ENCODE data around the gene DUSP9.

The DUSP9 gene

GRCh38 chrX:153649915-153650782 lies 3.1 kb downstream of the DUSP9 start:
- Histone ChIP-seq H3K27ac (ENCODE audit: insufficient read depth, low read length, poor library complexity, severe bottlenecking) (no peak overlapping the region), H3K27me3 (replicated peaks; ENCODE audit: control insufficient read depth, insufficient read depth, low read length, poor library complexity, severe bottlenecking) (peaks cover 18% of the 10 kb centered on the region), H3K9me3 (ENCODE audit: control insufficient read depth, low read length) (no peaks in the 10 kb centered on the region), H3K4me1 (ENCODE audit: control insufficient read depth, insufficient read depth, low read length, poor library complexity, severe bottlenecking) (peaks cover 3% of the 10 kb centered on the region), H3K4me3 (ENCODE audit: insufficient read depth, low read depth, low read length, poor library complexity, severe bottlenecking) (no peak overlapping the region), H3K36me3 (ENCODE audit: control insufficient read depth, insufficient read depth, low read length) (no peaks in the 10 kb centered on the region)
- DNase-seq, result no peak

GRCh38 chrX:153650959-153651358 lies 4.0 kb downstream of the DUSP9 start:
- no peak for DNase-seq
- H3K27ac ChIP-seq (ENCODE audit: insufficient read depth, low read length, poor library complexity, severe bottlenecking), result no peak overlapping the region
- no peaks in the 10 kb centered on the region for H3K9me3 ChIP-seq (ENCODE audit: control insufficient read depth, low read length)
- no peaks in the 10 kb centered on the region for H3K36me3 ChIP-seq (ENCODE audit: control insufficient read depth, insufficient read depth, low read length)
- H3K4me3 ChIP-seq (ENCODE audit: insufficient read depth, low read depth, low read length, poor library complexity, severe bottlenecking), result no peak overlapping the region
- peaks cover 16% of the 10 kb centered on the region for H3K27me3 ChIP-seq (replicated peaks; ENCODE audit: control insufficient read depth, insufficient read depth, low read length, poor library complexity, severe bottlenecking)
- H3K4me1 ChIP-seq (ENCODE audit: control insufficient read depth, insufficient read depth, low read length, poor library complexity, severe bottlenecking), result peaks cover 3% of the 10 kb centered on the region

GRCh38 chrX:153651540-153652079 lies 4.6 kb downstream of the DUSP9 start:
- Histone ChIP-seq H3K36me3 (ENCODE audit: control insufficient read depth, insufficient read depth, low read length) (no peaks in the 10 kb centered on the region), H3K27me3 (replicated peaks; ENCODE audit: control insufficient read depth, insufficient read depth, low read length, poor library complexity, severe bottlenecking) (peaks cover 10% of the 10 kb centered on the region), H3K9me3 (ENCODE audit: control insufficient read depth, low read length) (no peaks in the 10 kb centered on the region), H3K4me1 (ENCODE audit: control insufficient read depth, insufficient read depth, low read length, poor library complexity, severe bottlenecking) (peaks cover 2% of the 10 kb centered on the region), H3K27ac (ENCODE audit: insufficient read depth, low read length, poor library complexity, severe bottlenecking) (no peak overlapping the region), H3K4me3 (ENCODE audit: insufficient read depth, low read depth, low read length, poor library complexity, severe bottlenecking) (no peak overlapping the region)
- DNase-seq, result no peak

DNA sequence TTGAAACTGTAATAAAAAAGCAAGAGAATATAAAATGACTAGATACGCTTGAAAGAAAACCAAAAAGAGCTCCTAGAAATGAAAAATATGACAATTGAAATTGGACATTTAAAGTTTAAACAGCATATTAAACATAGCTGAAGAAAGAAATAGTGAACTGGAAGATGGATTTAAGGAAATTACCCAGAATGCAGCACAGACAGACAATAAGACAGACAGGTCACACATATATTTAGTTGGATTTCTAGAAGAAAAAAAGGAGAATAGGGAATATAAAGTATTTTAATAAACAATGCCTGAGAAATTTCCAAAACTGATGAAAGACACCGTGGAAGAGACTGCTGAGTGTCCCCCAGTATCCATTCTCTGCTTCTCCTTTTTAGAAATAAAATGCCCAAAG lies 6.6 kb downstream of the DUSP9 start:
- Histone ChIP-seq H3K4me3 (ENCODE audit: insufficient read depth, low read depth, low read length, poor library complexity, severe bottlenecking) (no peak overlapping the region), H3K27ac (ENCODE audit: insufficient read depth, low read length, poor library complexity, severe bottlenecking) (no peak overlapping the region), H3K36me3 (ENCODE audit: control insufficient read depth, insufficient read depth, low read length) (no peaks in the 10 kb centered on the region), H3K27me3 (replicated peaks; ENCODE audit: control insufficient read depth, insufficient read depth, low read length, poor library complexity, severe bottlenecking) (no peaks in the 10 kb centered on the region), H3K9me3 (ENCODE audit: control insufficient read depth, low read length) (no peaks in the 10 kb centered on the region), H3K4me1 (ENCODE audit: control insufficient read depth, insufficient read depth, low read length, poor library complexity, severe bottlenecking) (no peaks in the 10 kb centered on the region)
- DNase-seq, result no peak

GRCh38 chrX:153657161-153657560 lies 10.2 kb downstream of the DUSP9 start:
- no peak for DNase-seq
- Histone ChIP-seq H3K36me3 (ENCODE audit: control insufficient read depth, insufficient read depth, low read length) (no peaks in the 10 kb centered on the region), H3K27me3 (replicated peaks; ENCODE audit: control insufficient read depth, insufficient read depth, low read length, poor library complexity, severe bottlenecking) (no peaks in the 10 kb centered on the region), H3K9me3 (ENCODE audit: control insufficient read depth, low read length) (no peaks in the 10 kb centered on the region), H3K27ac (ENCODE audit: insufficient read depth, low read length, poor library complexity, severe bottlenecking) (no peak overlapping the region), H3K4me1 (ENCODE audit: control insufficient read depth, insufficient read depth, low read length, poor library complexity, severe bottlenecking) (no peaks in the 10 kb centered on the region), H3K4me3 (ENCODE audit: insufficient read depth, low read depth, low read length, poor library complexity, severe bottlenecking) (no peak overlapping the region)

GRCh38 chrX:153659268-153659667 lies 12.3 kb downstream of the DUSP9 start:
- Histone ChIP-seq H3K4me1 (ENCODE audit: control insufficient read depth, insufficient read depth, low read length, poor library complexity, severe bottlenecking) (no peaks in the 10 kb centered on the region), H3K27me3 (replicated peaks; ENCODE audit: control insufficient read depth, insufficient read depth, low read length, poor library complexity, severe bottlenecking) (no peaks in the 10 kb centered on the region), H3K27ac (ENCODE audit: insufficient read depth, low read length, poor library complexity, severe bottlenecking) (no peak overlapping the region), H3K4me3 (ENCODE audit: insufficient read depth, low read depth, low read length, poor library complexity, severe bottlenecking) (no peak overlapping the region), H3K9me3 (ENCODE audit: control insufficient read depth, low read length) (no peaks in the 10 kb centered on the region), H3K36me3 (ENCODE audit: control insufficient read depth, insufficient read depth, low read length) (no peaks in the 10 kb centered on the region)
- DNase-seq, result no peak

GRCh38 chrX:153662266-153662665 lies 15.3 kb downstream of the DUSP9 start:
- Histone ChIP-seq H3K4me3 (ENCODE audit: insufficient read depth, low read depth, low read length, poor library complexity, severe bottlenecking) (peak overlapping the region; percentile 25), H3K36me3 (ENCODE audit: control insufficient read depth, insufficient read depth, low read length) (no peaks in the 10 kb centered on the region), H3K27me3 (replicated peaks; ENCODE audit: control insufficient read depth, insufficient read depth, low read length, poor library complexity, severe bottlenecking) (no peaks in the 10 kb centered on the region), H3K27ac (ENCODE audit: insufficient read depth, low read length, poor library complexity, severe bottlenecking) (no peak overlapping the region), H3K4me1 (ENCODE audit: control insufficient read depth, insufficient read depth, low read length, poor library complexity, severe bottlenecking) (no peaks in the 10 kb centered on the region), H3K9me3 (ENCODE audit: control insufficient read depth, low read length) (no peaks in the 10 kb centered on the region)
- peak in 2 of 3 donors; percentile 15 to 43 for DNase-seq

- H3K27ac ChIP-seq (ENCODE audit: insufficient read depth, low read length, poor library complexity, severe bottlenecking), result no peak overlapping the region
- H3K9me3 ChIP-seq (ENCODE audit: control insufficient read depth, low read length), result no peaks in the 10 kb centered on the region
- no peaks in the 10 kb centered on the region for H3K27me3 ChIP-seq (replicated peaks; ENCODE audit: control insufficient read depth, insufficient read depth, low read length, poor library complexity, severe bottlenecking)
- no peak for DNase-seq
- H3K4me3 ChIP-seq (ENCODE audit: insufficient read depth, low read depth, low read length, poor library complexity, severe bottlenecking), result no peak overlapping the region
- no peaks in the 10 kb centered on the region for H3K4me1 ChIP-seq (ENCODE audit: control insufficient read depth, insufficient read depth, low read length, poor library complexity, severe bottlenecking)
- no peaks in the 10 kb centered on the region for H3K36me3 ChIP-seq (ENCODE audit: control insufficient read depth, insufficient read depth, low read length)
These were observed 18.8 kb downstream of the DUSP9 start for GRCh38 chrX:153665726-153666306.

DNA sequence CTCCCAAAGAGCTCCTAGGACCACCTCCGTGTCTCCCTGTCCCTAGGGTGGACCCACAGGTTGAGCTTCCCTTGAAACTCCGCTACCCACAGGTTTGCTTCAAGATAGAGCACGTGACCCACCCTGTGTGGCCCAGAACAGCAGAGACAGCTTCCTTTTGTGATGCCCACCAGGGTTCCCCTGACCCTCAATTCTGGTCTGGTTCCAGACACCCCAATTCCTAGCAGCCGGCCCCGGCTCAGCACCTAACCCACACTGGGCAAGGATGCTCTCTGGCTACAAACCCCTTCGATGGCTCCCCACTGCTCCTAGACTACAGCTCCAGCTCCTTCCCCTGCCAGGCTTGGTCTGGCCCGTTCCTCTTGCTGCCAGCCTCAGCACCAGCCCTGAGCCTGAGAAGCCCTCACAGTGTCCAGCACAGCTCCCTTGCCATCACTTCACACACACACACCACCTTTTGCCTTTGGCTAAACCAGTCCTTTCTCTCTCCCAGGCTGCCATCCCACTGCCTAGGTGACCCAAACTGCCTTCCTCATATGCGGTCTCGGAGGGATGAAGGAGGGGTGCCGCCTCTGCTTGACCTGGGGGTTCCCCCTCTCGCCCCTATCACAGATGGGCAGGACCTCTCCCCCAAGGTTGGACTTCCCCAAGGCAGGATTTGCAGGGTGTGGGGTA lies 20.4 kb downstream of the DUSP9 start:
- Histone ChIP-seq H3K27ac (ENCODE audit: insufficient read depth, low read length, poor library complexity, severe bottlenecking) (no peak overlapping the region), H3K36me3 (ENCODE audit: control insufficient read depth, insufficient read depth, low read length) (no peaks in the 10 kb centered on the region), H3K27me3 (replicated peaks; ENCODE audit: control insufficient read depth, insufficient read depth, low read length, poor library complexity, severe bottlenecking) (no peaks in the 10 kb centered on the region), H3K9me3 (ENCODE audit: control insufficient read depth, low read length) (no peaks in the 10 kb centered on the region), H3K4me3 (ENCODE audit: insufficient read depth, low read depth, low read length, poor library complexity, severe bottlenecking) (no peak overlapping the region), H3K4me1 (ENCODE audit: control insufficient read depth, insufficient read depth, low read length, poor library complexity, severe bottlenecking) (no peaks in the 10 kb centered on the region)
- DNase-seq, result no peak

DNA sequence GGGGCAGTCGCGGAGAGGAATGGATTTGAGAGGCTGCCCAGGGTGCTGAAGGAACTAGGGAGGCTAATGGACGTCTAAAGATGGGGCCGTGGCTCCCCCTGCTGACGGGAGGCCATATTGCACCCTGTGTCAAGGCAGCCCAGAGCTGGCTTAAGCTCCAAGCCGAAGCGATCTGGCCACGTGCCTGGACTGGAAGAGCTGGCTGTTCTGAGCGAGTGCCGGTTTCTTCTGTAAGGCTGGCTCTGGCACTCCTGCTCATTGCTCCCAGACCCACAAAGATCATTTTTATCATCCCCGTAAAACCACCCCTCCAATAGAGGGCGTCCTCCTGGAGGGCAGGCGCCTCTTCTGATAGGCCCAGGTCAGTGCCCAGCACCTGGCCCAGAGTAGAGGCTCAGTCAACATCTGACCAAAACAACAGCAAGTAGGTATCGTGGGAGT lies 21.0 kb downstream of the DUSP9 start:
- DNase-seq, result peak; percentile 54 to 67 (median 61)
- Histone ChIP-seq H3K27ac (ENCODE audit: insufficient read depth, low read length, poor library complexity, severe bottlenecking) (no peak overlapping the region), H3K4me1 (ENCODE audit: control insufficient read depth, insufficient read depth, low read length, poor library complexity, severe bottlenecking) (no peaks in the 10 kb centered on the region), H3K36me3 (ENCODE audit: control insufficient read depth, insufficient read depth, low read length) (no peaks in the 10 kb centered on the region), H3K4me3 (ENCODE audit: insufficient read depth, low read depth, low read length, poor library complexity, severe bottlenecking) (no peak overlapping the region), H3K27me3 (replicated peaks; ENCODE audit: control insufficient read depth, insufficient read depth, low read length, poor library complexity, severe bottlenecking) (no peaks in the 10 kb centered on the region), H3K9me3 (ENCODE audit: control insufficient read depth, low read length) (no peaks in the 10 kb centered on the region)

All from effector memory CD4-positive, alpha-beta T cell (primary cell).